Esophagus squamous epithelium (tissue), 4 donors: Measurements from ENCODE around the gene ZNF717.

ENCODE experiments used
- POLR2A ChIP-seq, 4 donors: fragments of 450-650 bp; IDR thresholded peaks; one replicate each; pipeline ENCODE4 v1.6.1; 2017; ENCODE audit warnings: antibody characterized with exemption in 4 of 4, mild to moderate bottlenecking in 4 of 4, moderate library complexity in 3 of 4
- TF ChIP-seq, protein P1 (sequence below), 6 experiments: fragments of 450-650 bp in 4 of 6; fragments of 200-600 bp in 2 of 6; sonication (generic) in 2 of 6; IDR thresholded peaks; one replicate each; pipeline ENCODE4 v1.5.1; 2016 to 2019; ENCODE audit warnings: antibody characterized with exemption in 6 of 6, mild to moderate bottlenecking in 4 of 6, moderate library complexity in 4 of 6

DNA sequence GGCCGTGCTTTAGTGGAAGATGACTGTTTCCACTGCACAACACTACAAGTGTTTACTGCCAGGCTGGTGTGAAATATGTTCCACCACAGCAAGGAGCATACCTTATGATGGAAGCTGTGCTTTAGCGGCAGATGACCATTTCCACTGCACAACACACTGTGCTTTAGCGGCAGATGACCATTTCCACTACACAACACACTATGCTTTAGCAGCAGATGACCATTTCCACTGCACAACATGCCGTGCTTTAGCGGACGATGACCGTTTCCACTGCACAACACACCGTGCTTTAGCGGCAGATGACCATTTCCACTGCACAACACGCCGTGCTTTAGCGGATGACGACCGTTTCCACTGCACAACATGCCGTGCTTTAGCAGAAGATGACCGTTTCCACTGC lies 2.8 kb downstream of the ZNF717 start:
- TF ChIP-seq, protein P1, sequence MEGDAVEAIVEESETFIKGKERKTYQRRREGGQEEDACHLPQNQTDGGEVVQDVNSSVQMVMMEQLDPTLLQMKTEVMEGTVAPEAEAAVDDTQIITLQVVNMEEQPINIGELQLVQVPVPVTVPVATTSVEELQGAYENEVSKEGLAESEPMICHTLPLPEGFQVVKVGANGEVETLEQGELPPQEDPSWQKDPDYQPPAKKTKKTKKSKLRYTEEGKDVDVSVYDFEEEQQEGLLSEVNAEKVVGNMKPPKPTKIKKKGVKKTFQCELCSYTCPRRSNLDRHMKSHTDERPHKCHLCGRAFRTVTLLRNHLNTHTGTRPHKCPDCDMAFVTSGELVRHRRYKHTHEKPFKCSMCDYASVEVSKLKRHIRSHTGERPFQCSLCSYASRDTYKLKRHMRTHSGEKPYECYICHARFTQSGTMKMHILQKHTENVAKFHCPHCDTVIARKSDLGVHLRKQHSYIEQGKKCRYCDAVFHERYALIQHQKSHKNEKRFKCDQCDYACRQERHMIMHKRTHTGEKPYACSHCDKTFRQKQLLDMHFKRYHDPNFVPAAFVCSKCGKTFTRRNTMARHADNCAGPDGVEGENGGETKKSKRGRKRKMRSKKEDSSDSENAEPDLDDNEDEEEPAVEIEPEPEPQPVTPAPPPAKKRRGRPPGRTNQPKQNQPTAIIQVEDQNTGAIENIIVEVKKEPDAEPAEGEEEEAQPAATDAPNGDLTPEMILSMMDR (IDR thresholded peaks at IDR 0.05): no peak
- no peak for TF ChIP-seq POLR2A (IDR thresholded peaks at IDR 0.05)
